Astrocyte (in vitro differentiated cells and primary cell): Measurements from ENCODE around the gene HS2ST1. TPM values are rescaled to one million over a fixed set of nuclear protein-coding genes. Genes with fewer than 3 reads are reported as not detected.

Experiments
- DNase-seq: peaks from one replicate; pipeline ENCODE4 v3.0.0-alpha.2; 2010; ENCODE audit warnings: low read depth
- FAIRE-seq: peaks from 2 replicates; lab custom pipeline; 2011; peaks lifted over from hg19 to GRCh38; lab: Jason Lieb, UNC
- H2AFZ ChIP-seq: 2 replicates; pipeline ENCODE4 v1.6.0; 2012; ENCODE audit warnings: low read depth, low read length, inconsistent platforms
- H3K27ac ChIP-seq: 2 replicates; pipeline ENCODE4 v1.5.1; 2011; ENCODE audit warnings: low read depth, low read length, inconsistent platforms
- H3K27me3 ChIP-seq: 2 replicates; pipeline ENCODE4 v1.6.0; 2011; ENCODE audit warnings: low read length, inconsistent platforms; ENCODE audit not compliant: insufficient read depth
- H3K36me3 ChIP-seq: 2 replicates; pipeline ENCODE4 v1.5.1; 2011; ENCODE audit warnings: low read length, inconsistent platforms; ENCODE audit not compliant: insufficient read depth
- H3K4me1 ChIP-seq: 2 replicates; pipeline ENCODE4 v1.5.1; 2011; ENCODE audit warnings: low read length, inconsistent platforms; ENCODE audit not compliant: insufficient read depth
- H3K4me2 ChIP-seq: 2 replicates; pipeline ENCODE4 v1.6.0; 2012; ENCODE audit warnings: low read length, inconsistent platforms
- H3K4me3 ChIP-seq: 2 replicates; pipeline ENCODE4 v1.5.1; 2011; ENCODE audit warnings: low read depth, mild to moderate bottlenecking, low read length, inconsistent platforms; ENCODE audit not compliant: insufficient read depth
- H3K79me2 ChIP-seq: 2 replicates; pipeline ENCODE4 v1.6.0; 2012; ENCODE audit warnings: mild to moderate bottlenecking, low read length, inconsistent platforms; ENCODE audit not compliant: insufficient read depth
- H3K9ac ChIP-seq: 2 replicates; pipeline ENCODE4 v1.6.0; 2012; ENCODE audit warnings: mild to moderate bottlenecking, low read length, inconsistent platforms
- H3K9me3 ChIP-seq: 2 replicates; pipeline ENCODE4 v1.5.1; 2012; ENCODE audit warnings: low read depth, mild to moderate bottlenecking, low read length, inconsistent platforms; ENCODE audit not compliant: insufficient read depth
- H4K20me1 ChIP-seq: 2 replicates; pipeline ENCODE4 v1.6.0; 2012; ENCODE audit warnings: low read length, inconsistent platforms; ENCODE audit not compliant: insufficient read depth
- H3K27ac Mint-ChIP-seq: one replicate; pipeline ENCODE4 v1.8.0; 2021; ENCODE audit warnings: mild to moderate bottlenecking, mixed read lengths; ENCODE audit not compliant: unreplicated experiment
- H3K27me3 Mint-ChIP-seq: one replicate; pipeline ENCODE4 v1.8.0; 2021; ENCODE audit warnings: low read depth, mixed read lengths; ENCODE audit not compliant: unreplicated experiment
- H3K36me3 Mint-ChIP-seq: one replicate; pipeline ENCODE4 v1.8.0; 2021; ENCODE audit warnings: low read depth, mixed read lengths; ENCODE audit not compliant: unreplicated experiment
- H3K4me1 Mint-ChIP-seq: one replicate; pipeline ENCODE4 v1.8.0; 2021; ENCODE audit warnings: low read depth, mixed read lengths; ENCODE audit not compliant: unreplicated experiment
- H3K4me3 Mint-ChIP-seq: one replicate; pipeline ENCODE4 v1.8.0; 2021; ENCODE audit warnings: mild to moderate bottlenecking, moderate library complexity, mixed read lengths; ENCODE audit not compliant: unreplicated experiment
- H3K9me3 Mint-ChIP-seq: one replicate; pipeline ENCODE4 v1.8.0; 2021; ENCODE audit warnings: mild to moderate bottlenecking, mixed read lengths; ENCODE audit not compliant: unreplicated experiment
- EZH2 ChIP-seq: IDR thresholded peaks from 2 replicates; pipeline ENCODE4 v1.6.1; 2012; ENCODE audit warnings: mild to moderate bottlenecking, low read length, inconsistent platforms; ENCODE audit not compliant: insufficient read depth
- total RNA-seq: library from RNA; stranded (reverse); gene quantifications from 2 replicates; pipeline ENCODE4 v1.2.1, GENCODE V29; 2021
- TF ChIP-seq, protein P1 (sequence below): IDR thresholded peaks from 2 replicates; pipeline ENCODE4 v1.5.1; 2011; ENCODE audit warnings: low read depth, mild to moderate bottlenecking, inconsistent platforms, low read length, moderate library complexity; ENCODE audit not compliant: insufficient read depth

The HS2ST1 gene
- total RNA-seq, 1 donor from 2014 or later: 34.7 TPM

DNA sequence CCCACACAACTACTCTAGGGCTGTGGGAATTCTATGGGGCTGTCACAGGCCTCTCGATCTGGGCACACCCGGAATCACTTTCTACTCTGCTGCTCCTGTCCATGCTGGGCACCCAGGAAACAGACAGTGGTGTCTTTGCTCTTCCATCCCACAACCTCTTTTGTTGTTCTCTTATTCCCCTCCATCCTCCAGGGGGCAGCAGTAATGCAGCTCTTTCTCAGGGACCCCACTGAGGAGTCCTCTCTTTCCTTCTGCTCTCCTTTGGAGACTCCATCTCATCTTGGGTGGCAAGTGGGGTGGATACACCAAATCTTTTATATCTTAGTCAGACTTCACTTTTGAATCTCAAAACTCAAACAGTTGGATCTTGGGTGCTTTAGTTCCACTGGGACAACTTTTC, 206.3 kb downstream of the HS2ST1 start:
- no peak for FAIRE-seq
- no peaks in the 10 kb centered on the region for H3K9me3 Mint-ChIP-seq

DNA sequence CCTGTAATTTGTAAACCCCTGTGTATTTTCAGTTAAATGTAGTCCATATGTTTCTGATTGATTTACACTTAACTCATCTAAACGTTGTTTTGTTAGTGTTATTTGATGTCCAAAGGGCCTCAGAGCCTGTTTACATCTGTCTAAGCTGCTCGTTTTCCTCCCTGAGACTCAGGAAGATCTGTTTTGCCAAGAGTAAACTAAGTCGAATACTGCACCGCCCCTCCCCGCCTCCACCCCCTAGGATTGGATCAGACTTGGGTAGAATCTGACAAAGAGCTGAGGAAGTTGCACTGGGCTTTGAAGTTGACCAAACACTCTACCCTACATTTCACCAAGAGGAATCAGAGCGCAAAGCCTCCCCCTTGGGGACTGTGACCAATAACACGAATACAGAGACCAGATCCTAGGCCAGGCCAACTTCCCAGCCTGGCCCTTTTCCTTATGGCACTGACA, 207.3 kb downstream of the HS2ST1 start:
- H3K4me1 Mint-ChIP-seq: no peaks in the 10 kb centered on the region
- DNase-seq: no peak
- Histone ChIP-seq H3K9me3 (no peaks in the 10 kb centered on the region), H3K36me3 (no peaks in the 10 kb centered on the region), H3K27ac (no peak overlapping the region), H4K20me1 (no peaks in the 10 kb centered on the region), H3K4me2 (no peak overlapping the region), H3K4me1 (no peaks in the 10 kb centered on the region), H2AFZ (no peak overlapping the region), H3K79me2 (no peaks in the 10 kb centered on the region), H3K27me3 (peaks cover 2% of the 10 kb centered on the region), H3K9ac (no peak overlapping the region), H3K4me3 (no peak overlapping the region)
- no peak for FAIRE-seq
- H3K27me3 Mint-ChIP-seq: no peaks in the 10 kb centered on the region
- H3K9me3 Mint-ChIP-seq: no peaks in the 10 kb centered on the region
- TF ChIP-seq, protein P1, sequence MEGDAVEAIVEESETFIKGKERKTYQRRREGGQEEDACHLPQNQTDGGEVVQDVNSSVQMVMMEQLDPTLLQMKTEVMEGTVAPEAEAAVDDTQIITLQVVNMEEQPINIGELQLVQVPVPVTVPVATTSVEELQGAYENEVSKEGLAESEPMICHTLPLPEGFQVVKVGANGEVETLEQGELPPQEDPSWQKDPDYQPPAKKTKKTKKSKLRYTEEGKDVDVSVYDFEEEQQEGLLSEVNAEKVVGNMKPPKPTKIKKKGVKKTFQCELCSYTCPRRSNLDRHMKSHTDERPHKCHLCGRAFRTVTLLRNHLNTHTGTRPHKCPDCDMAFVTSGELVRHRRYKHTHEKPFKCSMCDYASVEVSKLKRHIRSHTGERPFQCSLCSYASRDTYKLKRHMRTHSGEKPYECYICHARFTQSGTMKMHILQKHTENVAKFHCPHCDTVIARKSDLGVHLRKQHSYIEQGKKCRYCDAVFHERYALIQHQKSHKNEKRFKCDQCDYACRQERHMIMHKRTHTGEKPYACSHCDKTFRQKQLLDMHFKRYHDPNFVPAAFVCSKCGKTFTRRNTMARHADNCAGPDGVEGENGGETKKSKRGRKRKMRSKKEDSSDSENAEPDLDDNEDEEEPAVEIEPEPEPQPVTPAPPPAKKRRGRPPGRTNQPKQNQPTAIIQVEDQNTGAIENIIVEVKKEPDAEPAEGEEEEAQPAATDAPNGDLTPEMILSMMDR: no peak
- TF ChIP-seq EZH2: no peak
- H3K36me3 Mint-ChIP-seq: no peaks in the 10 kb centered on the region
- H3K27ac Mint-ChIP-seq: no peak overlapping the region
- no peak overlapping the region for H3K4me3 Mint-ChIP-seq

More for the DNA sequence above, 206.3 kb downstream of the HS2ST1 start:
- DNase-seq: no peak
- H3K27me3 ChIP-seq: peaks cover 2% of the 10 kb centered on the region
- no peaks in the 10 kb centered on the region for H3K36me3 ChIP-seq
- no peak overlapping the region for H3K9ac ChIP-seq
- Mint-ChIP-seq H3K27ac (no peak overlapping the region), H3K36me3 (no peaks in the 10 kb centered on the region), H3K4me1 (peaks cover under 1% of the 10 kb centered on the region), H3K27me3 (no peaks in the 10 kb centered on the region), H3K4me3 (no peak overlapping the region)
- peaks cover under 1% of the 10 kb centered on the region for H3K4me1 ChIP-seq
- no peaks in the 10 kb centered on the region for H3K9me3 ChIP-seq
- H4K20me1 ChIP-seq: no peaks in the 10 kb centered on the region
- H2AFZ ChIP-seq: no peak overlapping the region
- H3K79me2 ChIP-seq: no peaks in the 10 kb centered on the region
- no peak overlapping the region for H3K4me3 ChIP-seq
- H3K27ac ChIP-seq: no peak overlapping the region
- no peak for TF ChIP-seq EZH2
- TF ChIP-seq, protein P1: no peak
- H3K4me2 ChIP-seq: no peak overlapping the region

- H3K36me3 ChIP-seq: no peaks in the 10 kb centered on the region
- no peak overlapping the region for H2AFZ ChIP-seq
- TF ChIP-seq, protein P1: no peak
- no peak for TF ChIP-seq EZH2
- H3K9me3 ChIP-seq: no peaks in the 10 kb centered on the region
- no peaks in the 10 kb centered on the region for H3K4me1 Mint-ChIP-seq
- peaks cover 2% of the 10 kb centered on the region for H3K27me3 ChIP-seq
- no peak overlapping the region for H3K27ac ChIP-seq
- no peaks in the 10 kb centered on the region for H3K9me3 Mint-ChIP-seq
- FAIRE-seq: no peak
- H4K20me1 ChIP-seq: no peaks in the 10 kb centered on the region
- DNase-seq: no peak
- H3K4me2 ChIP-seq: no peak overlapping the region
- no peaks in the 10 kb centered on the region for H3K36me3 Mint-ChIP-seq
- no peaks in the 10 kb centered on the region for H3K79me2 ChIP-seq
- no peak overlapping the region for H3K4me3 Mint-ChIP-seq
- no peaks in the 10 kb centered on the region for H3K4me1 ChIP-seq
- no peak overlapping the region for H3K4me3 ChIP-seq
- H3K9ac ChIP-seq: no peak overlapping the region
- H3K27me3 Mint-ChIP-seq: no peaks in the 10 kb centered on the region
- no peak overlapping the region for H3K27ac Mint-ChIP-seq
These were observed 207.8 kb downstream of the HS2ST1 start for GRCh38 chr1:87122243-87122642.
